CD14-positive monocyte (primary cell): ENCODE measurements around the gene EDDM13. TPM values are rescaled to one million over a fixed set of nuclear protein-coding genes. Genes with fewer than 3 reads are reported as not detected.

ENCODE experiments used
- DNase-seq, 3 donors: peaks; one replicate each; pipeline ENCODE4 v3.0.0-alpha.2; 2011 to 2022
- H2AFZ ChIP-seq: 2 replicates; pipeline ENCODE4 v1.6.0; 2012; ENCODE audit warnings: mild to moderate bottlenecking, low read depth, low read length, inconsistent platforms; ENCODE audit not compliant: insufficient read depth, poor library complexity, severe bottlenecking
- H3K27ac ChIP-seq, 2 donors: 1 replicate in 1 of 2; 2 replicates in 1 of 2; pipeline ENCODE4 v1.5.1; 2012 to 2013; ENCODE audit warnings: low read length in 2 of 2, control low read depth in 1 of 2, inconsistent platforms in 1 of 2, low read depth in 1 of 2, mild to moderate bottlenecking in 1 of 2
- H3K27me3 ChIP-seq, 2 donors: one replicate each; pipeline versions ENCODE4 v1.6.0 to v1.6.1; 2011 to 2013; ENCODE audit warnings: low read length in 2 of 2; ENCODE audit not compliant: control insufficient read depth in 2 of 2, insufficient read depth in 2 of 2
- H3K36me3 ChIP-seq, 2 donors: replicated peaks in 1 of 2; 1 replicate in 1 of 2; 2 replicates in 1 of 2; pipeline versions ENCODE4 v1.5.1 to v1.6.1; 2012 to 2013; ENCODE audit warnings: low read length in 2 of 2, control low read depth in 1 of 2, inconsistent platforms in 1 of 2, mild to moderate bottlenecking in 1 of 2; ENCODE audit not compliant: insufficient read depth in 2 of 2, control insufficient read depth in 1 of 2
- H3K4me1 ChIP-seq, 2 donors: 1 replicate in 1 of 2; 2 replicates in 1 of 2; pipeline versions ENCODE4 v1.5.1 to v1.6.1; 2012 to 2013; ENCODE audit warnings: low read length in 2 of 2, control low read depth in 1 of 2, inconsistent platforms in 1 of 2, mild to moderate bottlenecking in 1 of 2, moderate library complexity in 1 of 2; ENCODE audit not compliant: insufficient read depth in 2 of 2, control insufficient read depth in 1 of 2
- H3K4me2 ChIP-seq: replicated peaks from 2 replicates; pipeline ENCODE3; 2012; ENCODE audit warnings: low read length, moderate library complexity, mild to moderate bottlenecking; ENCODE audit not compliant: poor library complexity, severe bottlenecking; ENCODE audit errors: extremely low read depth
- H3K4me3 ChIP-seq, 3 experiments: fragments of 200-600 bp in 1 of 3; sonication (generic) in 1 of 3; replicated peaks in 1 of 3; 1 replicate in 2 of 3; 2 replicates in 1 of 3; pipeline ENCODE4 v1.5.1; 2011 to 2013; ENCODE audit warnings: low read length in 3 of 3, mild to moderate bottlenecking in 3 of 3, control low read depth in 2 of 3, low read depth in 2 of 3, inconsistent platforms in 1 of 3, moderate library complexity in 1 of 3
- H3K79me2 ChIP-seq: 2 replicates; pipeline ENCODE4 v1.6.0; 2012; ENCODE audit warnings: mild to moderate bottlenecking, control low read depth, inconsistent platforms, low read length, moderate library complexity; ENCODE audit not compliant: insufficient read depth
- H3K9ac ChIP-seq: 2 replicates; pipeline ENCODE4 v1.6.0; 2017; ENCODE audit warnings: low read length, mild to moderate bottlenecking; ENCODE audit not compliant: insufficient read depth, poor library complexity, severe bottlenecking
- H3K9me3 ChIP-seq, 2 donors: replicated peaks in 1 of 2; 1 replicate in 1 of 2; 2 replicates in 1 of 2; pipeline versions ENCODE4 v1.5.1 to v1.6.1; 2012 to 2013; ENCODE audit warnings: low read length in 2 of 2, control low read depth in 1 of 2; ENCODE audit not compliant: control insufficient read depth in 1 of 2, insufficient read depth in 1 of 2
- H4K20me1 ChIP-seq: 2 replicates; pipeline ENCODE4 v1.6.0; 2012; ENCODE audit warnings: mild to moderate bottlenecking, low read length, control low read depth, moderate library complexity; ENCODE audit not compliant: insufficient read depth
- H3K27ac Mint-ChIP-seq, 7 donors: one replicate each; pipeline ENCODE4 v1.8.0; 2020; ENCODE audit warnings: mild to moderate bottlenecking in 7 of 7, mixed read lengths in 7 of 7, moderate library complexity in 6 of 7, inconsistent platforms in 2 of 7
- H3K27me3 Mint-ChIP-seq, 3 donors: one replicate each; pipeline ENCODE4 v1.8.0; 2021 to 2022; ENCODE audit warnings: low read depth in 3 of 3, mild to moderate bottlenecking in 3 of 3, mixed read lengths in 3 of 3, moderate library complexity in 3 of 3, inconsistent platforms in 1 of 3
- H3K36me3 Mint-ChIP-seq, 2 donors: one replicate each; pipeline ENCODE4 v1.8.0; 2020; ENCODE audit warnings: mixed read lengths in 2 of 2, inconsistent platforms in 1 of 2, mild to moderate bottlenecking in 1 of 2
- H3K4me1 Mint-ChIP-seq: one replicate; pipeline ENCODE4 v1.8.0; 2020; ENCODE audit warnings: mild to moderate bottlenecking, mixed read lengths
- H3K4me3 Mint-ChIP-seq, 2 donors: one replicate each; pipeline ENCODE4 v1.8.0; 2020; ENCODE audit warnings: mild to moderate bottlenecking in 2 of 2, mixed read lengths in 2 of 2, moderate library complexity in 1 of 2
- H3K9me3 Mint-ChIP-seq, 7 donors: one replicate each; pipeline ENCODE4 v1.8.0; 2020 to 2022; ENCODE audit warnings: mixed read lengths in 7 of 7, mild to moderate bottlenecking in 6 of 7, moderate library complexity in 6 of 7, inconsistent platforms in 2 of 7
- CTCF ChIP-seq: fragments of 200-600 bp; IDR thresholded peaks from one replicate; pipeline ENCODE4 v1.8.0; 2022; ENCODE audit warnings: antibody characterized with exemption, mild to moderate bottlenecking
- WGBS: methylation state at CpG from one replicate; pipeline ENCODE4 v1.1.5; 2013; ENCODE audit warnings: missing lambda C conversion rate; ENCODE audit not compliant: insufficient coverage; 5-methylcytosine and 5-hydroxymethylcytosine counted together
- intact Hi-C, 2 donors: fragments of 100-400 bp; cut with micrococcal nuclease; formaldehyde crosslinking; loops; one replicate each; pipeline versions ENCODE4 v1.15.0 to v1.15.1; 2023
- polyA plus RNA-seq, 3 donors: library from polyadenylated mRNA; depleted of rRNA in 1 of 3; unstranded in 2 of 3; stranded (reverse) in 1 of 3; fragments of 300-500 nt in 2 of 3; fragments of >200 nt in 1 of 3; fragmentation: Illumina TruSeq in 2 of 3; gene quantifications; 1 replicate in 2 of 3; 2 replicates in 1 of 3; pipeline ENCODE4 v1.2.3, GENCODE V29; 2012 to 2021

EDDM13 gene
- polyA plus RNA-seq, 3 donors, result 0.25 to 0.70 (median 0.61) TPM

- no peaks in the 10 kb centered on the region for H3K27me3 ChIP-seq
- no peak for DNase-seq
- Mint-ChIP-seq H3K9me3 (peaks cover 2 to 11% (median 9%) of the 10 kb centered on the region in 7 donors), H3K36me3 (peaks cover 64 to 77% of the 10 kb centered on the region in 2 donors), H3K27ac (no peak overlapping the region), H3K27me3 (peaks cover 0 to 1% (median 1%) of the 10 kb centered on the region in 3 donors), H3K4me1 (peaks cover 7% of the 10 kb centered on the region), H3K4me3 (no peak overlapping the region)
- H3K36me3 ChIP-seq, result peaks cover 23 to 59% of the 10 kb centered on the region in 2 donors
- peaks cover 4% of the 10 kb centered on the region for H3K79me2 ChIP-seq
- no peak overlapping the region for H3K4me3 ChIP-seq
- H3K9me3 ChIP-seq, result peaks cover 0 to 10% of the 10 kb centered on the region in 2 donors
- H3K27ac ChIP-seq, result no peak overlapping the region
- no peak for TF ChIP-seq CTCF
- H3K9ac ChIP-seq, result no peak overlapping the region
- H3K4me1 ChIP-seq, result peaks cover 8 to 10% of the 10 kb centered on the region in 2 donors
- WGBS, result no CpG with 5 or more reads among the region's 3 CpGs
- intact Hi-C loops, result loop anchor here in 1 of 2 donors (5.0 to 10.0 kb wide), 2 partner anchors 45 to 48 kb away; no protein-coding TSS in a partner anchor
- H3K4me2 ChIP-seq, result no peak overlapping the region
- no peak overlapping the region for H2AFZ ChIP-seq
- no peaks in the 10 kb centered on the region for H4K20me1 ChIP-seq
These were observed 27.1 kb downstream of the EDDM13 start for GRCh38 chr19:56299688-56300087.

GRCh38 chr19:56301155-56301554 is 28.6 kb downstream of the EDDM13 start:
- 78% methylated on average over 3 of the region's 5 CpGs for WGBS
- TF ChIP-seq CTCF, result no peak
- Histone ChIP-seq H4K20me1 (no peaks in the 10 kb centered on the region), H3K27me3 (no peaks in the 10 kb centered on the region), H3K4me1 (peaks cover 8 to 10% of the 10 kb centered on the region in 2 donors), H2AFZ (no peak overlapping the region), H3K27ac (peak overlapping the region in 1 of 2 donors; percentile 55), H3K4me2 (no peak overlapping the region), H3K79me2 (peaks cover 4% of the 10 kb centered on the region), H3K36me3 (peaks cover 21 to 59% of the 10 kb centered on the region in 2 donors), H3K9ac (no peak overlapping the region), H3K9me3 (peaks cover 0 to 10% of the 10 kb centered on the region in 2 donors), H3K4me3 (peak overlapping the region in 1 of 3 experiments; percentile 20)
- Mint-ChIP-seq H3K4me3 (no peak overlapping the region), H3K4me1 (peaks cover 7% of the 10 kb centered on the region), H3K36me3 (peaks cover 62 to 76% of the 10 kb centered on the region in 2 donors), H3K27me3 (peaks cover 0 to 2% (median 1%) of the 10 kb centered on the region in 3 donors), H3K27ac (peak overlapping the region in 3 of 7 donors; percentile 13 to 75 (median 53)), H3K9me3 (peaks cover 2 to 11% (median 9%) of the 10 kb centered on the region in 7 donors)
- no peak for DNase-seq
- intact Hi-C loops, result loop anchor here in 1 of 2 donors (5.0 to 10.0 kb wide), 2 partner anchors 46 kb away; no protein-coding TSS in a partner anchor
